NCI-H2196 (cell line): Measurements from ENCODE around the gene PTPN4.
"Not testable (repeated sequence)": the region's sequence is repeated elsewhere in the genome, so short reads cannot be mapped to it uniquely, and the experiment has no call there.

ENCODE experiments used
- DNase-seq: peaks from one replicate; lab custom pipeline; 2025; ENCODE audit not compliant: unreplicated experiment; lab: John Stamatoyannopoulos, UW

PTPN4 gene

GRCh38 chr2:119934319-119934718 is 174.6 kb downstream of the PTPN4 start:
- DNase-seq, result no peak

DNA sequence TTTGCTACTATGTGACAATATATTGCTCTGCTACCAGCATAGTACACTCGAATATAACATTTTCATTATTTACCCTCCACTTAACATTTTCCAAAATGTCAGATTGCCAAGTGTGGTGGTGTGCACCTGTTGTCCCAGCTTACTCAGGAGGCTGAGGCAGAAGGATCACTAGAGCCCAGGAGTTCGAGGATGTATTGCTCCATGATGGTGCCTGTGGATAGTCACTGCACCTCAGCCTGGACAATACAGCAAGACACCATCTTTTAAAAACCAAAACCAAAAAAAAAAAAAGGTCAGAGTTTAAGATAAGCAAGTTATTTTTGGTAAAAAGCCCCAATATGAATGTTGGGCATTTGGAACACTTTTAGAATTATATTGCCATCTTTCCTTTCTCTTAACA is 178.0 kb downstream of the PTPN4 start:
- no peak for DNase-seq

GRCh38 chr2:119939915-119940314 is 180.2 kb downstream of the PTPN4 start:
- no peak for DNase-seq

- DNase-seq, result no peak
Observed at GRCh38 chr2:119940856-119941255, 181.1 kb downstream of the PTPN4 start.

- no peak for DNase-seq
Observed at GRCh38 chr2:119941388-119941787, 181.7 kb downstream of the PTPN4 start.

DNA sequence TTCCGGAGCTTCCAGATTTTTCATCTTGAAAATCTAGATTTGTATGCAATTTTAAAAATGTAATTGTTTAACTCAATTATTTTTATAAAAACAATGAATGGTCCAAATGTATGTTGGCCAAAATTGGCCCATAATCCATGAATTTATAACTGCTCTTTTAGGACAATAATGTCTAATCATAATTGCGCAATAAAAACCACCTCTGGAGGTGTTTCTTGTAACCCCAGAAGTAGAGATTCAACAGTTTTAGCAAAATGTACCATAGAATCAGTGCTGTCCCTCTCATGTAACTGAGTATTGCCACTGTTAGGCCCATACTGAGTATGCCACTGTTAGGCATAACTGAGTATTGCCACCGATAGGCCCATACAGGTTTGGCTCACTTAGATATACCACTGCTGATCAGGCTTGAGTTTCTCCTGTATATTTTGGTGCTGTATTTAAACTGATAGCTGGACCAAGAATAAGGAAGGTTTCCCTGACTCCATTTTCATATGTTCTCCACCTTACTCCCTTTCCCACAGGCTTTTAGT is 182.3 kb downstream of the PTPN4 start:
- no peak for DNase-seq

GRCh38 chr2:119943058-119943457 is 183.3 kb downstream of the PTPN4 start:
- no peak for DNase-seq

DNA sequence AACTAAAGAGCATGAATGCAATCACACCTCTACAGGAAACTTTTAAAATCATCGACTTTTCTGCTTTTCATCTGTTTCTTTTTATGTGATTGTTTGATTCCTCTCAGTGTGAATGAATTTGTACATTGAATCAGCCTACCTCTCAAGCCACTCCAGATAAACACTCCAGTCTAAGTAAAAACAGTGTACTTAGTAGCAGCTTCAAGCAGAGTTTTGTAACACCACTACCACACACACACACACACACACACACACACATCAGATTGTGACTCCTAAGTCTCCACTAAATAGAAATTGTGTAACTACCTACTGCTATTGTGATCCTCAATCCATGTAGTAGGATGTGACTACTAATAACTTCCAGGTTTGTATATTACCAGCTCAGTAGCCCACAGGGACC is 187.8 kb downstream of the PTPN4 start:
- no peak for DNase-seq

DNA sequence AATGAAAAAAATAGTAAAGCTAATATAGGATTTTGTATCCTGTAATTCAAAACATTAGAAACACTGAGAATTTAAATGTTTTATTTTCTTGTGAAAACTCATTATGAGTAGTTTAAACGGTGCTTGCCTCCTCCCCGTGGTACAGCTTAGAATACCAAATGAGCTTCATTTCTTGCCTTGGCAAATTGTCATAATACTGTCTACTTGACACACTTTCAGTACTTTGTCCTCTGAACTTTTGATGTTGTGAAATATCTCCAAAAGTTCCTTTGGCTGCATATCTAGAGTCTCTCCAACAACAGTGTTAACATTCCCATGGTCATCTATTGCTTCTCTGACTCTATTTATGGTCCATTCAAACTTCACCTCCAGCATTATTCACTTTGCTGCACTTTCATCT is 191.2 kb downstream of the PTPN4 start:
- no peak for DNase-seq

- DNase-seq, result no peak
Observed at GRCh38 chr2:119958670-119959268, 199.0 kb downstream of the PTPN4 start.

DNA sequence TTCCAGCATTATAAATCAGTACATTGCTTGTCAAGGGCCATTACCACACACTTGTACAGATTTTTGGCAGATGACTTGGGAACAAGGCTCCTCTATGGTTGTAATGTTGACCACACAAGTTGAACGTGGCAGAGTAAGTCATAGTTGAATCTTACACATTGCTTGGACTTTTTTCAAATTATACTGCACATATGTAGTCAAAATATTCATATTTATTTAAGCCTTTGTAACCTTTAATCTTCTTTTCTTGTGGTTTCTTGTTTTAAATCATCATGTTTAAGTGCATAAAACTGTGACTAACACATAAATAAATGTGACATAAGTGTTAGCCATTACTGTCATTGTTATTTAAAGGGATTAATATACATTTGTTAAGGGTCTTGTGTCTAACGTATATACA is 201.1 kb downstream of the PTPN4 start:
- DNase-seq, result no peak

- no peak for DNase-seq
Observed at GRCh38 chr2:119981896-119982295, 222.2 kb downstream of the PTPN4 start.

DNA sequence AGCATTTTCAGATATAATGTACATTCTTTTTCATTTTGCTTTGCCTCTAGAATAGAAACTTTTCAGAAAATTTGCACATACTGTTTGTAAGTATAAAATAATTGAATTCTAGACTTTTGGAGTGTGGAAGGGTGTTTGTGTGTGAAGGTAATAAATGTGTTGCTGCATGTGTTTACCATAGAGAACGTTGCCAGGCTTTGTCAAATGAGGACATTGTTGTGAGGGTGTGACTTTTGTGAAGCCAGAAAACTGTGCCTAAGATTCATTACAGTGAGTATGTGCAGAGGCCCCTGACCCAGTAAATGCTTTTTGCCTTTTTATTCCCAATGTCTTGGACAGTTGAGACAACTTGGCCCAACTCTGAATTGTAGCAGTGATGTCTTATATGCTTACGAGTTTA is 222.8 kb downstream of the PTPN4 start:
- DNase-seq, result no peak

DNA sequence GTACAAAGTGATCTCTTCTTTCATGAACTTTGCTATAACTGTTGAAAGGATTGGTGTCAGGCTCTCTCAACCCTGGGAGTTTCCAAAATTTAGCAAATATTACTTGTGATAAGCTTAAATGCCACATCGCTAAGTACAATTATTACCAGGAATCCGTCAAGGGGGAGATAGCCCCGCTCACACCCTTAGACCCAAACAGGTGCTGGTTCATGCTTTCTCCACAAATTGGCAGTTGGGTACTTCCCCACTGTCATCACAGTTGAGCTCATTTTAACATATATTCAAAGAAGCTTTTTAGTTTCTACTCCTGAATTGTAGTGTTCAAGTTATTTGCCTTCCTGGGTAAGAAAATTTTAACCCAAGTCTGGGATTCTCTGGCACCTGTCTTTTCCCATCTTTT is 223.4 kb downstream of the PTPN4 start:
- DNase-seq, result no peak

GRCh38 chr2:119996148-119996547 is 236.4 kb downstream of the PTPN4 start:
- DNase-seq, result no peak

- not testable (repeated sequence) for DNase-seq
Observed at GRCh38 chr2:119996896-119997891, 237.5 kb downstream of the PTPN4 start.

GRCh38 chr2:120001471-120001870 is 241.7 kb downstream of the PTPN4 start:
- no peak for DNase-seq

DNA sequence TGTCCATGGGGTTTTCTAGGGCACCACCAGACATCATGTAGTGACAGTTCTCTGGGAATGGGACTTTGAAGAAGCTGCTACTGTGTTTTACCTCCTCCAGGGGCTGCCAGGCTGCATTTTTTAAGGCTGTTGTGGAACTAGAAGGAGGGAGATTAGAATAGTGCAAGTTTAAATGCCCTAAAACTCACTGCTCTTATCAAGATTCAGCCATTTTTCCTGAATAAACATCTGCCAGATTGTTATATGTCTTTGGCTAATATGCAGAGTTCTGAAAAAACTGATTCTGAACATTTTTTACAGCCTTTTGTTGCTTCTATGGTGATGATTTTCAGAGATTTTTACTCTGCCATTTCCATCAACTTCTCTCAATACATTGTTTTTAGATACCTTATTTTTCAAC is 244.5 kb downstream of the PTPN4 start:
- no peak for DNase-seq

DNA sequence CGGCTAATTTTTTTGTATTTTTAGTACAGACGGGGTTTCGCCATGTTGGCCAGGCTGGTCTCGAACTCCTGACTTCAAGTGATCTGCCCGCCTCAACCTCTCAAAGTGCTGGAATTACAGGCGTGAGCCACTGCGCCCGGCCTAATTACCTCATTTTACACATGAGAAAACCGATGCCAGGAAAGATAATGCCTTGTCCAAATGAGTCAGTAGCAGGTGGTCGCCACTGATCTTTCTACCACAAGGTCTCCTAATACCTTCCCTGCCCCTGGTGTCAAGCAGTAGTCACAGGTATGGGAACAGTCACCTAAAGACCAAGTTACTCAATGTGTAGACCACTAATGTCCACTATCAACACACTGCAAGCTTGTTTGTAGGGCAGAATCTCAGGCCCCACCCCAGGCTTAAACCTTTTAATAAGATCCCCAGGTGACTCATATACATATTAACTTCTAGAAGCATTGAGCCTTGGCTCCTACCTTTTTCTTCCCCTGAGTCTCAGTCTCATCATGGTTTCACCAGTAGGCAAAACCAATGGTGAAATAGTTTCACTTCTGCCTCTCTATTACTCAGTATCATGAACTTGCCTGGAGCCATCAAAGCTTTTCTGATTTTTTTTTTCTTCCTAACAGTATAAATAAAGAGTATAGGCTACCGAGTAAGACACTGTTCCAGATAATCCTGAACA is 246.3 kb downstream of the PTPN4 start:
- no peak for DNase-seq

GRCh38 chr2:120007851-120008250 is 248.1 kb downstream of the PTPN4 start:
- no peak for DNase-seq

- no peak for DNase-seq
Observed at GRCh38 chr2:120012363-120012762, 252.6 kb downstream of the PTPN4 start.
